NCI-H1105 treated with DMSO at 0.1 percent for 48 hours (cell line): ENCODE data around the gene PLAC9.

ENCODE experiments used
- DNase-seq: peaks from one replicate; lab custom pipeline; 2025; lab: John Stamatoyannopoulos, UW

PLAC9 gene

DNA sequence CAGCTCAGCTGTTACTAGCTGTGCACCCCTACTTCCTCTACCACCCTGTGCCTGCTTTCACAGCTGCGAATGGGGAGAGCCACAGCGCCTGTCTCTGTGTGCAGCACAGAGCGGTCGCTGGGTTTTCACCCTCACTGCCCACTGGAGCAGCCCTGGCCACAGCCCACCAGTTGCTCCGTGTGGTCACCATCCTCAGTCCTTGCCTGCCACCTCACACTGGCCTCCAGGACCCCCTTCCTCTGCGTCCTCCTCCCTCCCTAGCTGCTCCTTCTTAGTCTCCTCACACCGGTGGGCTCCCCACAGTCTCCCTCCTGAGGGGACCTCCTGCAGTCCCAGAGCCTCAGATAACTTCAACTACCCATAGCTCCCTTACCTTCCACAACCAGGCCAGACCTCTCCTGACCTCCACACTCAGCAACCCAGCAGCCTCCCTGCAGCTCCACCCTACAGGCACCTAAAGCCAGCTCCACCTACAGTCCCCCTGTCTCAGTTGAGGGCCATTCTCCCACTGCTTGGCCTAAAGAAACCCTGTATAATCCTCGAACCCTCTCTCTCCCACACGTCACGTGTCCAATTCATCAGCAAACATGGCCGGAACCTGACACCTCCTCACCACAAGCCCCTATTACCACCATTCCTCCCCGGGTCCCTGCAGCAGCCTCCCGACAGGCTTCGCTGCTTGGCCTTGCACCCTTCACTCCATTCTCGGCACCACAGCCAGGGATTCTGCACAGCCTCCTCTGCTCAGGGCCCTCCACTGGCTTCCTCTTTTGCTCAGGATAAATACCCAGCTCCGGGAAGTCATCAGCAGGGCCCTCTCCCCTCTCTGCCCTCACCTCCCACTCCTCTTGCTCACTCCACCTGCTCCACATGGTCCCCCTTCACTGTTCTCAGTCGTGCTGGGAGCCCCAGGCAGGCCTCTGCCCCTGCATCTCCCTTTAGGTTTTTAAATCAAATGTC is 28.1 kb downstream of the PLAC9 start:
- no peak for DNase-seq

DNA sequence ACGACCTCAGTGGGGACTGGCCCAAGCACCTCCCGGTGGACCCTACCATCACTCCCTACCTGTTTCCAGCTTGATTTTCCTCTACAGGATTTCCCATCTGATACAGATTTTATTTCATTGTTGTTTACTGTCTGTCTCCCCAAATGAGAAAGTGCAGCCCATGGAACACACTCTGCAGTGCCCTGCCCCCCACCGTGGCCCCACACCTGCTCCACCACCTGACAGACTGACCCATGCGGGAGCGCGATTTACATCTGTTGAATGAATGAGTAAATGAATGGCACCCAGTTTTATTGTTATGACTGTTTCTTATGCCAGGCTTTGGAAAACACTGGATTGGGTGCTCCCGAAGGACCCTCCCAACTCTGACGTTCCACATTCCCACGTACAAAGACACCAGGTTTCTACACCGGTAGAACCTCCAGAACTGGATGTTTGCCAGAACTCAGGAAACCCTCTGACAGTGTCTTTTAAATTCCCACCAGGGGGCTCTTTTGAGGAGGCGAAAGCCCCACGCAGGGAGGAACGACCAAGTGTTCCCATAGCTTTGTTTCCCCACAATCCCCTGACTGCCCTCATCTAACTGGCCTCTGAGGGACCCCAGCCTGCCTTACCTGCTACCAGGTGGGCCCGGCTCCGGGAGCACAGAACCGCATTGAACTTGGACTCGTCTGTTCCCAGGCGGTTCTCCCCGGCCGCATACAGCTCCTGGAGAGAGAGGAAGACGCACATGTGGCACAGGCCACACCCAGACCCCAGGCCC is 29.0 kb downstream of the PLAC9 start:
- DNase-seq, result peak; percentile 35

- DNase-seq, result no peak
Measured at GRCh38 chr10:80163741-80164341, 31.3 kb downstream of the PLAC9 start.

DNA sequence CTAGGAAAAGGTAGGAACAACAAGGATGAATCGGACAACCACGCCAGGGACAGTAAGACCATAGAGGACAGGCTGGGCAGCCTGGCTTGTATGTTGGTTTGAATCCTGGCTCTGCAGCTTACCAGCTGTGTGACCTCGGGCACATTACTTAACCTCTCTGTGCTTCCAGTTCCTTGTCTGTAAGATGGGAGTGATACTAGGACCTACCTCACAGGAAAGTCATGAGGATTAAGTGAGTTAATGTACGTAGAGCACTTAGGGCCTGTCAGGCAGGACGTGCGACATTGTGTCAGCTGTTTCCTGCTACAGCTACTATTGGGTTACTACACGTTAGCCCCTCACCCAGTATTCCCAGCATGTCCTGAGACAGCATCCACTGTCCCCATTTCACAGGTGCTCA is 32.1 kb downstream of the PLAC9 start:
- no peak for DNase-seq

DNA sequence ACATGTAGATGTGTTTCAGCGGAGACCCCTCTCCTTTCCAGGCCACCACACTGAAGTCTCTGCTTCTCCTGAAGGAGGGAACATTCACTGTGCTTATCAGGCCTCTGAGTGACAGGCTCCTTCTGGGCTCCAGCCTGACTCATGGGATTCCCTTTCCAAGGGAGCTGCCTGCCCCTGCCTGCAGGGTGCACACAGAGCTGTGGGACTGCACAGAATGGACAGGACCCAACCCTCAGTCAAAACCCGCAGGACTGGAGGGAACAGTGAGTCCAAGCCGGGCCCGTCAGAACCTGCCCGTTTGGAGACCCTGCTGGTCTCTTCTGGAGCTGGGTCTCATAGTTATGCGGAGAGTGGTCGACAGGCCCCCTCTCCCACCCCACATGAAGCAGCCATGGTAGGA is 32.6 kb downstream of the PLAC9 start:
- no peak for DNase-seq

- no peak for DNase-seq
Measured at GRCh38 chr10:80166581-80167470, 34.3 kb downstream of the PLAC9 start.

DNA sequence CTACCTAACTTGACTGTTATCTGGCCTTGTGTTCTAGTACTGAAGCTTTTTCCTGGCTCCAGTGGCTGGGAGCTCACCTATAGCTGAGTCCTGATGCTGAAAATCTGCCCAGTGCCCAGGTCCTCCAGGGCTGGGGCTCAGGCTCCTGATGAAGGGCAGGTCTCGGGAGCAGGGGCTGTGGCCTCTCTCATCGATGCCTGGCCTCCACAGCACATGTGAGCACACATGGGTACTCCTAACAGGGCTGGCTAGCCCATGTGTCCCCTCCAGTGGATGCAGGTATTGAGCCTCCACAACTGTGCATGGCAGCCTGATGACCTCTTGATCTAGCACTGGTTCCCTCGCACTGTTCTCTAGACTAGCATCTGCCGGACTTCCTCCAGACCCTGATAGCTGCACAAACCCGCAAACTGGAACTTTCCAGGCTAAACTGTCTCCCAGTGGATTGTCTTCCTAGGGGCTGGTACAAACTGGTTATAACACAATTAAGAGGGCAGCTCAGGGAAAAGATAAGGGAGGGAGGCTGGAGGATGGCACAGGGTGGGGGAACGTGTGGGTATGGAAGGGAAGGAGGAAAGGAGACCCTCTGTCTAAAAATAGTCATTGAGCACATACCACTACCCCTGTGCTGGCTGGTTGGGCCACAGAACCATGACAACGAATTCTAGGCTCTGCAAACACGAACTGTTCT is 35.1 kb downstream of the PLAC9 start:
- no peak for DNase-seq

DNA sequence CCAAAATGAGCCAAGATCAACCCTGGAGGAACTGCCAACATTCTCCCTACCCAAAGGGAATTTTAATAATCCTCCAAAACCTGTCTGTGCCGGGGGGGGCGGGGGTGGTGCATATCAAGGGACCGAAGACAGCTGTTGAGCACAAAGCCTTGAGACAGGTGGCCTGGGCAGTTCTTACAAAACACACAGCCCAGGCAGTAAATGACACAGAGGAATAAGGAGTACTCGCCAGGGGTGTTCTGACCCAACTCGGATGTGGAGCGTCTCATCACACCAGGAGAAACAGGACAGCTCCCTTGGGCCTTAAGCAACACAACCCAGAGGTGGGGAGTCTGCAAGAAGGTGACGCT is 35.6 kb downstream of the PLAC9 start:
- no peak for DNase-seq

- DNase-seq, result no peak
Measured at GRCh38 chr10:80168679-80169380, 36.3 kb downstream of the PLAC9 start.

GRCh38 chr10:80170026-80170425 is 37.5 kb downstream of the PLAC9 start:
- DNase-seq, result no peak

GRCh38 chr10:80170641-80171040 is 38.1 kb downstream of the PLAC9 start:
- DNase-seq, result no peak

GRCh38 chr10:80171248-80171660 is 38.7 kb downstream of the PLAC9 start:
- DNase-seq, result no peak

GRCh38 chr10:80172896-80173295 is 40.4 kb downstream of the PLAC9 start:
- DNase-seq, result no peak

GRCh38 chr10:80173466-80173865 is 40.9 kb downstream of the PLAC9 start:
- peak; percentile 69 for DNase-seq

GRCh38 chr10:80174641-80175395 is 42.3 kb downstream of the PLAC9 start:
- no peak for DNase-seq

- no peak for DNase-seq
Measured at GRCh38 chr10:80176526-80176925, 44.0 kb downstream of the PLAC9 start.

- DNase-seq, result no peak
Measured at GRCh38 chr10:80177781-80178636, 45.5 kb downstream of the PLAC9 start.

DNA sequence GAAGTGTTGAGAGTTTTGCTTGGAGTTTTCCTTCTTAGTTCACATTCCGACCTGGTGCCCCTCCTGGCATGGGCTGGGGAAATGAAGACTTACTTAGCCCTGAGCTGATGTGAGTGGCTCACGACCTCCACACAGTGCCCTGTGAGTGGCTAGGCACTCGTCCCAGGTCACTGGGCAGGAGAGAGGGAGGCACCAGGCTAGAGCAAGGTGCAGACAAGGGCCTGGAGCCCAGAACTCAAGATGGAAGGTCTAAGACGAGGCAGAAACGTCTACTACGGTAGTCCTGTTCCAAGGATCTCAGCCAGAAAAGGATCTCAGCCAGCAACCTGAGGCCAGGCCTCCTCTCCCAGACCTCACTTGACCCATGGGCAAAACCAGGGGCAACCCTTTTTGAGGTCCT is 50.5 kb downstream of the PLAC9 start:
- no peak for DNase-seq

GRCh38 chr10:80183436-80183835 is 50.9 kb downstream of the PLAC9 start:
- DNase-seq, result no peak
